Activated CD4-positive, alpha-beta T cell treated with anti-CD3 and anti-CD28 coated beads, Interleukin-2, amount 10 ng/mL, durations not matched to agents 7 days and 5 days (primary cell): ENCODE data around the gene SEMA5B. TPM values are rescaled to one million over a fixed set of nuclear protein-coding genes. Genes with fewer than 3 reads are reported as not detected.

Experiments used
- CTCF ChIA-PET: fragments of 350-600 bp; sonication (Branson Sonifier 250); formaldehyde crosslinking; loops from one replicate; lab custom pipeline; 2021; ENCODE audit warnings: antibody characterized with exemption; lab: Charles Lee
- POLR2A ChIA-PET: fragments of 350-600 bp; sonication (Branson Sonifier 250); formaldehyde crosslinking; loops from one replicate; lab custom pipeline; 2021; ENCODE audit warnings: antibody characterized with exemption; lab: Charles Lee
- DNase-seq: peaks from one replicate; pipeline ENCODE4 v3.0.0-alpha.2; 2020
- H3K27ac Mint-ChIP-seq: one replicate; pipeline ENCODE4 v1.8.0; 2021; ENCODE audit warnings: mild to moderate bottlenecking, moderate library complexity, mixed read lengths
- H3K27me3 Mint-ChIP-seq: one replicate; pipeline ENCODE4 v1.8.0; 2021; ENCODE audit warnings: mixed read lengths
- H3K36me3 Mint-ChIP-seq: one replicate; pipeline ENCODE4 v1.8.0; 2021; ENCODE audit warnings: low read depth, mixed read lengths
- H3K4me1 Mint-ChIP-seq: one replicate; pipeline ENCODE4 v1.8.0; 2021; ENCODE audit warnings: mixed read lengths
- H3K4me3 Mint-ChIP-seq: one replicate; pipeline ENCODE4 v1.8.0; 2021; ENCODE audit warnings: mild to moderate bottlenecking, moderate library complexity, mixed read lengths
- H3K9me3 Mint-ChIP-seq: one replicate; pipeline ENCODE4 v1.8.0; 2021; ENCODE audit warnings: mixed read lengths
- total RNA-seq, 2 experiments: library from RNA; stranded (reverse); gene quantifications; one replicate each; pipeline ENCODE4 v1.2.3, GENCODE V29; 2021

The SEMA5B gene
- total RNA-seq, 2 experiments from 2014 or later, result not detected

GRCh38 chr3:122937745-122938144, 89.8 kb downstream of the SEMA5B start:
- H3K36me3 Mint-ChIP-seq, result no peaks in the 10 kb centered on the region
- H3K27ac Mint-ChIP-seq, result no peak overlapping the region
- H3K9me3 Mint-ChIP-seq, result no peaks in the 10 kb centered on the region
- CTCF ChIA-PET, result no interaction called here
- H3K27me3 Mint-ChIP-seq, result peaks cover 9% of the 10 kb centered on the region
- POLR2A ChIA-PET, result no interaction called here
- DNase-seq, result no peak
- no peak overlapping the region for H3K4me3 Mint-ChIP-seq
- H3K4me1 Mint-ChIP-seq, result peaks cover 3% of the 10 kb centered on the region

GRCh38 chr3:122936986-122937385, 90.6 kb downstream of the SEMA5B start:
- ChIA-PET POLR2A (no interaction called here), CTCF (interaction anchor here (1.0 kb wide), 1 partner anchor 16 kb away, joined by 3 read pairs; no protein-coding TSS in a partner anchor)
- Mint-ChIP-seq H3K27ac (no peak overlapping the region), H3K27me3 (peaks cover 9% of the 10 kb centered on the region), H3K4me1 (peaks cover 3% of the 10 kb centered on the region), H3K4me3 (no peak overlapping the region), H3K9me3 (no peaks in the 10 kb centered on the region), H3K36me3 (no peaks in the 10 kb centered on the region)
- no peak for DNase-seq

GRCh38 chr3:122936335-122936734, 91.2 kb downstream of the SEMA5B start:
- no peak overlapping the region for H3K4me3 Mint-ChIP-seq
- H3K4me1 Mint-ChIP-seq, result peaks cover 3% of the 10 kb centered on the region
- CTCF ChIA-PET, result interaction anchor here (1.0 kb wide), 1 partner anchor 16 kb away, joined by 3 read pairs; no protein-coding TSS in a partner anchor
- no peak for DNase-seq
- H3K27ac Mint-ChIP-seq, result no peak overlapping the region
- no peaks in the 10 kb centered on the region for H3K36me3 Mint-ChIP-seq
- no peaks in the 10 kb centered on the region for H3K9me3 Mint-ChIP-seq
- POLR2A ChIA-PET, result no interaction called here
- peaks cover 9% of the 10 kb centered on the region for H3K27me3 Mint-ChIP-seq

GRCh38 chr3:122934251-122934650, 93.3 kb downstream of the SEMA5B start:
- Mint-ChIP-seq H3K4me1 (no peaks in the 10 kb centered on the region), H3K4me3 (no peak overlapping the region), H3K27me3 (peaks cover 12% of the 10 kb centered on the region), H3K9me3 (no peaks in the 10 kb centered on the region), H3K27ac (no peak overlapping the region), H3K36me3 (no peaks in the 10 kb centered on the region)
- ChIA-PET CTCF (no interaction called here), POLR2A (no interaction called here)
- no peak for DNase-seq

- Mint-ChIP-seq H3K27me3 (peaks cover 15% of the 10 kb centered on the region), H3K36me3 (no peaks in the 10 kb centered on the region), H3K4me3 (no peak overlapping the region), H3K9me3 (no peaks in the 10 kb centered on the region), H3K4me1 (no peaks in the 10 kb centered on the region), H3K27ac (no peak overlapping the region)
- no peak for DNase-seq
- ChIA-PET POLR2A (no interaction called here), CTCF (no interaction called here)
These were observed 95.2 kb downstream of the SEMA5B start for GRCh38 chr3:122932251-122932967.

- Mint-ChIP-seq H3K4me1 (no peaks in the 10 kb centered on the region), H3K9me3 (no peaks in the 10 kb centered on the region), H3K27ac (no peak overlapping the region), H3K36me3 (no peaks in the 10 kb centered on the region), H3K27me3 (peaks cover 15% of the 10 kb centered on the region), H3K4me3 (no peak overlapping the region)
- POLR2A ChIA-PET, result no interaction called here
- no peak for DNase-seq
- CTCF ChIA-PET, result no interaction called here
These were observed 95.9 kb downstream of the SEMA5B start for GRCh38 chr3:122931636-122932035.

- Mint-ChIP-seq H3K9me3 (no peaks in the 10 kb centered on the region), H3K27me3 (peaks cover 15% of the 10 kb centered on the region), H3K27ac (no peak overlapping the region), H3K36me3 (no peaks in the 10 kb centered on the region), H3K4me3 (no peak overlapping the region), H3K4me1 (no peaks in the 10 kb centered on the region)
- DNase-seq, result no peak
- ChIA-PET POLR2A (no interaction called here), CTCF (interaction anchor here (1.0 kb wide), 1 partner anchor 68 kb away, joined by 3 read pairs; no protein-coding TSS in a partner anchor)
These were observed 97.2 kb downstream of the SEMA5B start for GRCh38 chr3:122930063-122930997.

- Mint-ChIP-seq H3K27me3 (peaks cover 15% of the 10 kb centered on the region), H3K4me3 (no peak overlapping the region), H3K4me1 (no peaks in the 10 kb centered on the region), H3K9me3 (no peaks in the 10 kb centered on the region), H3K36me3 (no peaks in the 10 kb centered on the region), H3K27ac (no peak overlapping the region)
- CTCF ChIA-PET, result interaction anchor here (0.9 to 1.5 kb wide), 3 partner anchors 69 to 294 kb away, joined by 3 to 4 read pairs (median 3); no protein-coding TSS in a partner anchor
- POLR2A ChIA-PET, result interaction anchor here (0.6 kb wide), 1 partner anchor 13 kb away, joined by 4 read pairs; no protein-coding TSS in a partner anchor
- DNase-seq, result no peak
These were observed 98.1 kb downstream of the SEMA5B start for GRCh38 chr3:122929188-122930062.

GRCh38 chr3:122928396-122929187, 99.0 kb downstream of the SEMA5B start:
- H3K27me3 Mint-ChIP-seq, result peaks cover 13% of the 10 kb centered on the region
- H3K36me3 Mint-ChIP-seq, result no peaks in the 10 kb centered on the region
- H3K4me1 Mint-ChIP-seq, result no peaks in the 10 kb centered on the region
- ChIA-PET POLR2A (interaction anchor here (0.6 kb wide), 1 partner anchor 12 kb away, joined by 4 read pairs; no protein-coding TSS in a partner anchor), CTCF (interaction anchor here (0.9 to 1.5 kb wide), 3 partner anchors 70 to 295 kb away, joined by 3 to 4 read pairs (median 3); no protein-coding TSS in a partner anchor)
- DNase-seq, result no peak
- no peak overlapping the region for H3K27ac Mint-ChIP-seq
- H3K4me3 Mint-ChIP-seq, result no peak overlapping the region
- H3K9me3 Mint-ChIP-seq, result no peaks in the 10 kb centered on the region

GRCh38 chr3:122927726-122928125, 99.8 kb downstream of the SEMA5B start:
- ChIA-PET POLR2A (no interaction called here), CTCF (no interaction called here)
- no peaks in the 10 kb centered on the region for H3K36me3 Mint-ChIP-seq
- H3K9me3 Mint-ChIP-seq, result no peaks in the 10 kb centered on the region
- no peaks in the 10 kb centered on the region for H3K4me1 Mint-ChIP-seq
- H3K4me3 Mint-ChIP-seq, result no peak overlapping the region
- DNase-seq, result no peak
- no peak overlapping the region for H3K27ac Mint-ChIP-seq
- peaks cover 7% of the 10 kb centered on the region for H3K27me3 Mint-ChIP-seq

- Mint-ChIP-seq H3K27ac (no peak overlapping the region), H3K36me3 (no peaks in the 10 kb centered on the region), H3K9me3 (no peaks in the 10 kb centered on the region), H3K27me3 (peaks cover 11% of the 10 kb centered on the region), H3K4me3 (no peak overlapping the region), H3K4me1 (no peaks in the 10 kb centered on the region)
- ChIA-PET POLR2A (no interaction called here), CTCF (no interaction called here)
- DNase-seq, result no peak
These were observed 100.8 kb downstream of the SEMA5B start for GRCh38 chr3:122926811-122927210.
